Measurements from ENCODE around the gene LDLR.
"Not testable (repeated sequence)": the region's sequence is repeated elsewhere in the genome, so short reads cannot be mapped to it uniquely, and the experiment has no call there.

The LDLR gene

DNA sequence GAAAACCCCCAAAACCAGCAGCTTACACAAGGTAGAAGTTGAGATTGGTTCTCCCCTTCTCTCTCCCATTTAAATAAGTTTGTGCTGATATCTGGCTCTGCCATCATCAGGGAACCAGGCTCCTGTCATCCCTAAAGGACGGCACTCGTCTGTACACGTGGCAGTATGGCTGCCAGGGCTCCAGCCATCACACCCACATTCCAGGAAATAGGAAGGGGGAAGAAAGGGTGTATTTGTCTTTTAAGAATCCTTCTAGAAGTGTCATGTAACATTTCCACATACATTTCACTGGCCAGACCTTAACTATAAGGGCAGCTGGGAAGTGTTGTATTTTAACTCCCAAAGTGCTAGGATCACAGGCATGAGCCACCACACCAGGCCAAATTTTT, 56.3 kb downstream of the LDLR start:
- no peak for DNase-seq

DNA sequence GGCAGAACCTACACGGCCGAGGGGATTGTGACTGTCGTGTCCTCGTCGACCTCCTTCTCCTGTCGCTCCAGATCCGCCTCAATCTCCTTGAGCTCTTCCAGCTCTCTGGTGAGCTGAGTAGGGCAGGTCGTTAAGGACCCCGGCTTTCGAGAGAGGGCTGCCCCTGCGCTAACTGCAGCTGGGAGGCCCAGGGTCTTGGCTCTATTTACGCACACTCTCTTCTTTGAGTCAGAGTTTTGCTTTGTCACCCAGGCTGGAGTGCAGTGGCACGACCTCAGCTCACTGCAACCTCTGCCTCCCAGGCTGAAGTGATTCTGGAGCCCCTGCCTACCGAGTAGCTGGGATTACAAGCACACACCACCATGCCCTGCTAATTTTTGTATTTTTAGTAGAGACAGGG, 58.7 kb downstream of the LDLR start:
- DNase-seq = no peak

DNA sequence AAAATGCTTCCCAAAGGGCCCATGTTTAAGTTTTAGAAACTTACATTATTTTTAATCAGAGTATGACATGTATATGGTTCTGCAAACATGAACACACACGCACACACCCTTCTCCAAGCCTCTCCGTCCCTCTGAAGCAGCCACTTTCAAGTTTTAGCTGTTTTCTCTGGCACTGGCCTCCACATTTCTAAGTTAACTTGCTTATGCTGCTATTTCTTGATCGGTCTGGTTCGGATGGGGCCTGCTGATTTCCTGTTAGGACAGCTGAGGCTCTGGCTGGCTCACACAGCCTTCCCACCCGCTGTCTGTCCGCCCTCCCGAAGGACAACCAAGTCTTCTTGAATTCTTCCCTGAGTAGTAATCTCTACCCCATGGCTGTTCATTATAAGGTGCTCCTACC, 61.9 kb downstream of the LDLR start:
- no peak for DNase-seq

DNA sequence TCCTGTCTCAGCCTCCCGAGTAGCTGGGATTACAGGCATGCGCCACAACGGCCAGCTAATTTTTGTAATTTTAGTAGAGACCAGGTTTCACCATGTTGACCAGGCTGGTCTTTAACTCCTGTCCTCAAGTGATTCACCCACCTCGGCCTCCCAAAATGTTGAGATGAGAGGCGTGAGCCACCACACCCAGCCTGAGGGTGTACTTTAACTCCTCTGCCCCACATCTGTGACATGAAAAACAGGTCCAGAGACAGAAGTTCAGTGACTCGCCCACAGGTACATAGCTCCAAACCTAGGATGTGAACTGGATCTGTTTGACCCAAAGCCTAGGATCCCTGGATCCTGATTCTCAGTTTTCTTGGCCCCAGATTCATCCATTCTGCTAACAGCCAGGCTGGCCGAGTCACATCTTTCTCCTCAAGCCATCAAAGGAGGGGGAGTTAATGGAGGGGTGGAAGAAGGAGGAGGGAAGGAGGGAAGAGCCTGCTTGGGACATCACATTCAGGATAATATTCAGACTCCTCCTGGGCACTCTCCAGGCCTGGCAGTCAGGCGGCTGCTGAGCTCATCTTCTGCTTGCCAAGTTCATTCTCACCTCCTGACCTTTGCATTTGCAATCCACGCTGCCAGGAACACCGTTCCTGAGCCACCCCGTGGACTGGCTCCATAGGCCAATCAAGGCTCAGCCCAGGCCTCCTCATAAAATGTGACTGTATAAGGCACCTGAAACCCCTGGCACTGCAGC, 63.2 kb downstream of the LDLR start:
- DNase-seq = no peak

DNA sequence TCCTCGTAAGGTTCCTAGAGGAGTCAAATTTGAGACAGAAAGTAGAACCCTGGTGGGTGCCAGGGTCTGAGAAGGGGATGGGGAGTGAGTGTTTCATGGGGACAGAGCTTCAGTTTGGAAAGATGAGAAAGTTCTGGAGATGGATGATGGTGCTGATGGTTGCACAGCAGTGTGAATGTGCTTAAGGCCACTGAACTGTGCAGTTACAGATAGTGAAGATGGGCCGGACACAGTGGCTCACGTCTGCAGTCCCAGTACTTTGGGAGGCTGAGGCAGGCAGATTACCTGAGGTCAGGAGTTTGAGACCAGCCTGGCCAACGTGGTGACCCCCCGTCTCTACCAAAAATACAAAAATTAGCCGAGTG, 65.4 kb downstream of the LDLR start:
- DNase-seq = no peak

DNA sequence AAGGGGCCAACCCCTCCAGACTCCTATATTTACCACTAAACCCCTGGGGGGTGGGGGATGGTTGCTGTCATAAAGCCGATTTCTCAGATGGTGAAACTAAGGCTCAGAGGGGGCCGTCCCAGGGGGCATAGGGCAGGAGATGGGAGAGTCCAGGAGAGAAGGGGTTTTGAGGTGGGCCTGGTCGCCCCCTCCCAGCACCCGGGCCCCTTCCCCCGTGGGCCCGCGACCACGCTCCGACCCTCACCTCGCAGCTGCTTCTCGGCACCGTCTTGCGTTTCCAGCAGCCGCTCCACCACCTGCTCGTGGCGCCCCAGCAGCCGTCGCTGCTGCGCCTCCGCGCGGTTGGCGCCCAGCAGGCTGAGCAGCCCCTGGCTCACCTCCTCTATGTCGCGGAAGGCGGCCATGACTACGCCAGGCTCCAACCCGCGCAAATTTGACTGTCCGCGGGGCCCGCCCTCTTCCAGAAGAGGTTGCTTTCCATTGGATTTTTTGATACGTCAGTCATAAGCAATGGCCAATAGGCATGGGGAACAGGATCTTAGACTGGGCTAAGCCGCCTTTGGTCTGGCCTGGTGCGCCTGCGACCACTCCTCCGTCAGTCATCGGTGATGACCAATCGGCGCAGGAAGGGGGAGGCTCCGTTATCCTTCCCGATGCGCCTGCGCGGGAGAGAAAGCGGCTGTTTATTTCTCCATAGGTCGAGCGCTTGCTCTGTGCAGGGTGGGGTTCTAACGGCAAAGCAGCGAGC, 66.3 kb downstream of the LDLR start, which contains the start of gene SPC24:
Gene SPC24 (minus strand): TSS at position 410 of the 748 bp plus-strand sequence. CDS start 6 bp downstream, at position 404.
- DNase-seq = peak; percentile 77 to 92 (median 86)

DNA sequence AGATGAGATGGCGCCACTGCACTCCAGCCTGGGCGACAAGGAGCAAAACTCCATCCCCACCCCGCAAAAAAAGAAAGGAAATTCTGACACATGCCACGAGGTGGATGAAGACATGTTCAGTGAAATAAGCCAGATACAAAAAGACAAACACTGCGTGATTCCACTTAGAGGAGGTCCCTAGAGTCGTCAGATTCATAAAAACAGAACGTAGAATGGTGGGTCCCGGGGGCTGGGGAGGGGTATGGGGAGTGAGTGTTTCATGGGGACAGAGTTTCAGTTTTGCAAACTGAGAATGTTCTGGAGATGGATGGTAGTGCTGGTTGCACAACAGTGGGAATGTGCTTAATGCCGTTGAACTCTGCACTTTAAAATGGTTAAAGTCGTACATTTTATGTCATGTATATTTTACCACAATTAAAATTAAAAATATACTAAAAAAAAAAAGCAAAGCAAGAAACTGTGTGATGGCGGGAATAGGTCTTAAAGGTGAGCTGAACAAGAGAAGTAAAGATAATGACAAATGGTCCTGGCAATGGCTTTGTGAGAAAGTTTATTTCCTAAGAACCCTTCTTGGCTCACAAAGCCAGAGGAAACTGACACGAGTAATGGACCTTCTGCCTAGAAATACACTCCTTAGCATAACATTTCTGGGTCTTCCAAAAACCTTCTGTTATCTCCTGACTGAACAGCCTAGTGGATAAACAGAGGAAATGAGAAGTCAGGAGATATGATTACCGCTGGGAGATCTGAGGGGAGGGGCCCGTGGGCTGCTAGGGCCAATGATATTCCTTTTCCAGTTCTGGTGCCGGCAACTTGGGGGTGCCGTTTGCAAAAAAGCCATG, 70.6 kb downstream of the LDLR start:
- no peak for DNase-seq

DNA sequence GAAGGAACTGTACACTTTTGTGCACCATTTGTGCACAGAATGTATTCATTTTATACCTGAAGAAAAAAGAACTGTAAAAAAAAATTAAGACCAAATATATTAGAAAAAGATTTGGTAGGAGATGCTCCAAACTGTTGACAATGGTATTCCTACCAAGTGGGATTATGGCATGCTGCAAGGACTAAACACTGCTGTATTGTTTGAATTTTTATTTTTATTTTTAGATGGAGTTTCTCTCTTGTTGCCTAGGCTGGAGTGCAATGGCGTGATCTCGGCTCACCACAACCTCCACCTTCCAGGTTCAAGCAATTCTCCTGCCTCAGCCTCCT, 71.1 kb downstream of the LDLR start:
- DNase-seq = not testable (repeated sequence)

DNA sequence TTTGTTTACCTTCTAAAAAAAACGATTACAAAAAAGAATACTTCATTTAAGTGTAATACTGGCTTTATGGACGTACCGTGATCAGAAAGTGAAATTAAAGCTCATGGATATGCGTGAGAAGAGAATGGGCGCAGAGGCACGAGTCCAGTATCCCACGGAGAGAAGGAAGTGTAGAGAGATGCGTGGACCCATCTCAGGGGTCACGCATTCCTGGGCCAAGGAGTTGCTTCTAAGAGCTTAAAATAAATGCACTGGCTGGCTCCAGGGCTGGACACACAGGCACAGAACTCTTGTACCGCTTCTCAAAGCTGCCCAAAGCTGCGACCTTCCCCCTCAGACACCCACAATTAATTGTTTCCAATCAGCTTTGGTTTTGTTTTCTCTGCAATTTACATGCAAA, 75.0 kb downstream of the LDLR start:
- DNase-seq = no peak

DNA sequence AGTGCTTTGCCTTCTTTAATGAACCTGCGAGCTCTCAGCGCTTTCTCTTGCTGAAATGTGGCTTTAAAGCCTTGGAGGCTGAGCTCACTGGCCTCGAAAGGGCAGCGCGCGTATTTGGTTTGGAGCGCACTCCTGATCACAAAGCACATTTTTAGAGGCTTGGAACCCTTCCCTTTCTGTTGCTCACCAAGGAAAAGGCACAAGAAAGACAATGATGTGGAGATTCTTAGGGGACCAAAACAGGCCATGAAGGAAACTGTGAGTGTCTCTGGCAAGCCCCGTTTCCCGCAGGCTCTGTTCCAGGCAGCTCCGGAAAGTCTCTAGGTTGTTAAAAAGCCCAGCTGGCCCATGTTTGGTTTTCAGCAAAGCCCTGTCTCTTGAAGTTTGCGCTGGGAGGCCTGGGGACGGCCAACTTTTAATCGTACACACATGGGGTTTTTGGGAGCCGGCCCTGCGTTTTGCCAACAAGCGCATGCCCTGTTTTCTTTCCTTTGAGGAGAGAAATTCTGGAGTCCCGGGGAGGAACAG, 75.7 kb downstream of the LDLR start:
- DNase-seq = no peak

DNA sequence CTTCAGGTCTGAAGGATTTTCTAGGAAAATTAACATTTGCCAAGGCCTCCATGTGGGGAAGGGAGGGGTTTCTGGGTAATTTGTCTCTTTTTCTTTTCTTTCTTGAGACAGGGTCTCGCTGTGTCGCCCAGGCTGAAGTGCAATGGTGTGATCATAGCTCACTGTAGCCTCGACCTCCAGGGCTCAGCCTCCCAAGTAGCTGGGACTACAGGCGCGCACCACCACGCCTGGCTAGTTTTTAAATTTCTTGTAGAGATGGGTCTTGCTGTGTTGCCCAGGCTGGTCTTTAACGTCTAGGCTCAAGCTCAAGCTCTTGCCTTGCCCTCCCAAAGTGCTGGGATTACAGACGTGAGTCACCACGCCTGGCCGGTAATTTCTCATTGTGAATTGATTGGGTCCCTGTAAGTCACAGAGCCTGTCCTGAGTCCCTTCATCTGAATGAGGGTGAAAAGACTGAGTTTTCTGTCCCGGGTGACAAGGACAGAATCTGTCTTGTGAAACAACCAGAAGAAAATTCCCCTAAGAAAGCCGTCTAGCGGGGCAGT, 76.3 kb downstream of the LDLR start:
- no peak for DNase-seq

DNA sequence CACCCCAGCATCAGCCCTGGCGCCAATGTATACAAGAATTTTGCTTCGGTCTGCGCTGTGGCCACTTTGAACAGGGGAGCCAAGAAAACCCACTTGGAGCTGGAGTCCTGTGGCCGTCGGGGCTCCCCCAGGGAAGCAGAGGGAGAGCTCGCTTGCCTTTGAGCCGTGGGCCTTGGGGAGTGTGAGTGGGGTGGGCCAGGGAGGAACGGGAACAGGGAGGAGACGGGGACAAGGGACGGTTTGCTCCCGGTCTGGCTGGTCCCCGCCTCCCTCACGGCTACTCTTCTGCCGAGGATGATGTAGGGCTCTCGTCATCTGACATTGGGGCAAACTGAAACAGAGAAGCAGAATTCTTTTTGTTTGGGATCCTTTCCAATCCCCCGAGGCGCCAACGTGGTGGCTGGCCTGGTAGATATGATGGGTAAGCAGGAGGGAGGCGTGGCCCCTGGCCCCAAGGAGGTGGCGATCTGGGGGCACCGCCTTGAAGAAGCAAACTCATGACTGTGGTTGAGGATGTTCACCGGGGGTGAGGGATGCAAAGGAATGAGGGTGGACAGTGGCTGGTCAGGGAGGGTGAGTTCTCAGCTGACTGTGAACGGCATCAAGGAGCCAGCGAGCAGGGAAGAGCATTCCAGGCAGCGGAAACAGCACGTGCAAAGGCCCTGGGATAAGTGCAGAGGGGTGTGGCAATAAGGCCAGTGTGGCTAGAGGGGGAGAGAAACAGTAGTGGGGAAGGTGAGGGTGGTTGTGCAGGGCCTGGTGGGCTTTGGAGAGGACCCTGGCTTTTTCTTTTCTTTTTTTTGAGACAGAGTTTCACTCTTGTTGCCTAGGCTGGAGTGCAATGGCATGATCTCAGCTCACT, 77.2 kb downstream of the LDLR start:
- no peak for DNase-seq

DNA sequence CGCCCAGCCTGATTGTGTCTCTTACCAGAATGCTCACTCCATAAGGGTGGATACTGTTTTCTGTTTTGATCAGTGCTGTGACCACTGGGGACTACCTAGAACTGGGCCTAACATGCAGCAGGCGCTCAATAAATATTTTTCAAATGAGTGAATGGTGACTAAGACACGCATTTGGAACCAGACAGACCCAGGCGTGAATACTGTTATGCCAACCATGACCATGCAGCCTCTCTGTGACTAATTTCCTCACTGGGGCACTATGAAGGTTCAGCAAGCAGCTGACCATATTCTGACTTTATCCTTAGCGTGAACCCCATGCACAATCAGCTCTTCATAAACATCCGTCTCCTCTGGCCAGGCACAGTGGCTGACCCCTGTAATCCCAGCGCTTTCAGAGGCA, 79.3 kb downstream of the LDLR start:
- no peak for DNase-seq

DNA sequence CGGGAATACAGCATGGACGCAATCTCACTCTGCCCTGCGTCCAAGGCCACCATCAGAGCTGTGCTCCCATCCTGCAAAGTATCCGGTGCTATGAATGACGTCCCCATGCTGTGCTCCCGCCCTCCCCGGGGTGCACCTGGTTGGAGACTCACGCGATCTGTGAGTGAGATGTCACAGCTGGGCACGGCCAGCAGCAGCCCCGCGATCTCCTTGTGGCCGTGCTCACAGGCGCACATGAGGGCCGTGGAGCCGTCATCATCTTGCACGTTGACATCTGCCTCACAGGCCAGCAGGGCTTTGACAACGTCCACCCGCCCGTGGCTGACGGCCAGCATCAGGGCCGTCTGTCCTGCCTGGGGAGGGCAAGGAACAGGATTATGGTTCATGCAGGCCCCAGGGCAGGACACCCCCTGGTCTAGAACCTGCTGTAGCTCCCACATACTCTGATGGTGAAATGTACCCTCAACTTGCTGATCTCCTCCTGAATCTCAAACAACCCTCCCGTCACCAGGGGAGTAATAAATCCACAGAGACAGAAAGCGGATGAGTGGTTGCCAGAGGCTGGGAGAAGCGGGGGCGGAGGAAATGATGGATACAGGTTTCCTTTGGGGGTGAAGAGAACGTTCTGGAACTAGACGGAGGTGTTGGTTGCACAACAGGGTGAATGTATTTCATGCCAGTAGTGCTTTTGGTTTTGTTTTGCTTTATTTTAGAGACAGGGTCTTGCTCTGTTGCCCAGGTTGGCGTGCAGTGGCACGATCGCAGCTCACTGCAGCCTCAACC, 80.8 kb downstream of the LDLR start:
- no peak for DNase-seq

DNA sequence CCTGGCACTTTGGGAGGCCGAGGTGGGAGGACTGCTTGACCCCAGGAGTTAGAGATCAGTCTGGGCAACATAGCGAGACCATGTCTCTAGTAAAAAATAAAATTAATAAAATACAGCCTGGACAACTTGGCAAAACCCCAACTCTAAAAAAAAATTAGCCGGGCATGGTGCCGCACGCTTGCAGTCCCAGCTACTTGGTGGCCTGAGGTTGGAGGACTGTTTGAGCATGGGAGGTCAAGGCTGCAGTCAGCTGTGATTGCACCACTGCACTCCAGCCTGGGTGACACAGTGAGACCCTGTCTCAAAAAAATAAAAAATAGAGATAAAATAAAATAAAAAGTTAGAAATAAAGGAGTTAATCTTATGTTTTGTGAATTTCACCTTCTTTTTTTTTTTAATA, 81.9 kb downstream of the LDLR start:
- DNase-seq = no peak

DNA sequence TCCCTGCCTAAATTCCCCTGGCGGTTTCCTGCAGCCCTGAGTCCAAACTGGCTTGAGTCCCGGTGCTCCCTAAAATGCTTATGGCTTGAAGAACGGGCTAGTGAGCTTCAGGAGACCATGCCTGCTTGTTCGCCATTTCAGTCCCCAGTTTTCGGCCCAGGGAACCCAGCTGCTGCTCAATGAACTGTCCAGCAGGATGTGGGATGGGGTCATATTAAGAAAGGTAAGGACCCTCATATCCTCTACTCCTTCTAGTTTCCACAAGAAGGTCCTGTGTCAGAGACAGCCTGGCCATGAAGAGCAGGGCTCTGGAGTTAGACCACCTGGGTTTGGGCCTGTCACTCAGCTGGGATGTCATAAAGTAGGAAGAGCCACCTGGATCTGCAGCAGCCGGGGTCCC, 83.3 kb downstream of the LDLR start:
- no peak for DNase-seq

DNA sequence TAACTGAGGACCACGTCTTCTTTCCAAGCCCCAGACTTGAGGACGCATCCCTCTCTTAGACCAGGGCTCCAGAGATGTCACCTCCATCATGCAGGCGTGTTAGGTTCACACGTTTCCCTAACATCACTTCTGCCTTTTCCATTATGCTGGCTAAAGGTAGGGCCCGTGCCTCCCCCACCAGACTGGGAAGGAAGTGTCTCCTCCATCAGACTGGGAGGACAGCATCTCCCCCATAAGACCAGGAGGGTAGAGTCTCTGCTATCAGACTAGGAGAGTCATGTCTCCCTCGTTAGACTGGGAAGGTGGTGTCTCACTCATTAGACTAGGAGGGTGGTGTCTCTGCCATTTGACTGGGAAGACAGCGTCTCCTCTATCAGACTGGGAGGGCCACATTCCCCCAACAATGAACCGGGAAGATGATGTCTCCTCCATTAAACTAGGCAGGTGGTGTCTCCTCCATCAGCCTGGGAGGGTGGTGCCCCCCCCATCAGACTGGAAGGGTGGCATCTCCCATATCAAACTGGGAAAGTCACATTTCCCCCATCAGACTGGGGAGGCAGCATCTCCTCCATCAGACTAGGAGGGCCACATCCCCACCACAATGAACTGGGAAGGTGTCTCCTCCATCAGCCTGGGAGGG, 84.4 kb downstream of the LDLR start:
- no peak for DNase-seq

DNA sequence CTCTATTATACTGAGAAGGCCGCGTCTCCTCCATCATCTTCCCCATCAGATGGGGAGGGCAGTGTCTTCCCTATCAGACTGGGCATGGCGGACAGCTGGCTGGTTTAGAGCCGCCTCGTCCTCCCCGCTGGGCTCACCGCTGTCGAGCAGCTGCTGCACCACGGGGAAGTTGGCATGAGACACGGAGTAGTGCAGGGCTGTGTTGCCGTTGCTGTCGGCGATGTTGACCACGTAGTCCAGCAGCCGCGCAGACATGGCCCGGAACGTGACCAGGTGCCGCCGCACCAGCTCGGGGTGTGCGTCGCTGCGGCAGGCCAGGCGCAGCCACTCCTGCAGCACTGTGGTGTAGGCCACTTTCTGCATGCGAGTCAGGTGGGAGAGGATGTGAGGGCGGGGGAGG, 85.1 kb downstream of the LDLR start:
- no peak for DNase-seq

DNA sequence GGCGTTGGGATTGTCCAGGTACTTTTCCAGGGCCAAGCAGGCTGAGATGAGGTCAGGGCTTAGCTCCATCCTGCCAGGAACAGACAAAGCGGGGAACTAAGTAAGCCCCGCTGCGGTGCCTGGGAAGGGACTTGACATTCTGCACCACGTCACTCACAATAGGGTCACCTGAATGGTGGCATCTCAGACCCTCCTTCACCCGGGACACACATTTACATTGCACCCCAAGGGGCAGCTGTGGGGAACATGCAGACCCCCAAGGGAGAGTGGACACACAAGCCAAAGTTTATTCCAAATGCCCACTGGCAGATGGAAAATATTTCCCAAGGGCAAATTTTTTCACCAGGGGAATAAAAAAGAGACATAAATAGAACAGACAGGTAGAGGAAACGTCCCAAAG, 86.7 kb downstream of the LDLR start:
- DNase-seq = no peak

DNA sequence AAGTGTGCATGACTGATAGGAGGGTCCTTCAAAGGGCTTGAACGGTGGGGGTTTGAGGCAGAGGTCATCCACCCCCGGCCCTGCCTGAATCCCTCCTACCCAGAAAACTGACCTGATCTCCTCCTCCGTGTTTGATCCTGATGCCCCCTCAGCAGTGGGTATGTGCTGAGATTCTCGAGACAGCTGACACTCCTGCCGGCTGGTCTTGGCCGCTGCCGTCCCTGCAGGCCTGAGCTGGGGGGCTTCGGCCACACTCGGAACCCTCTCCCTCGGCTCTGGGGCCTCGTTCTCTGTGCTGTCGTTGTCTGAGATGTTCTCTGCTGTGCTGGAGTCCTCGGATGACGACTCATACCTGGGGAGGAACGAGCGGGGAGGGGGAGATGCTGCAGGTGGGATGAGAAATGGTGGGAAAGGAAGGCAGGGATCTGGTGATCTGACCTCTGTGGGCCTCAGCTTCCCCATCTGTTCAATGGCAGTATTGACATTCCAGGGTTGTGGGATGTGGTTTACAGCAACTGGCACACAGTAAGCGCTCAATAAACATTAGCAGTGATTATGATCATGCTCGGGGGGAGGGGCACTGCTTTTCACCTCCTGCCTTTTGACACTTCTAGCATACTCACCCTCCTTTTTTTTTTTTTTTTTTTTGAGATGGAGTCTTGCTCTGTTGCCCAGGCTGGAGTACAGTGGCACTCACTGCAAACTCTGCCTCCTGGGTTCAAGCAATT, 87.4 kb downstream of the LDLR start:
- DNase-seq = no peak

Data from stimulated activated naive CD4-positive, alpha-beta T cell (primary cell).